ENCODE data around the gene POU2F1.

DNA sequence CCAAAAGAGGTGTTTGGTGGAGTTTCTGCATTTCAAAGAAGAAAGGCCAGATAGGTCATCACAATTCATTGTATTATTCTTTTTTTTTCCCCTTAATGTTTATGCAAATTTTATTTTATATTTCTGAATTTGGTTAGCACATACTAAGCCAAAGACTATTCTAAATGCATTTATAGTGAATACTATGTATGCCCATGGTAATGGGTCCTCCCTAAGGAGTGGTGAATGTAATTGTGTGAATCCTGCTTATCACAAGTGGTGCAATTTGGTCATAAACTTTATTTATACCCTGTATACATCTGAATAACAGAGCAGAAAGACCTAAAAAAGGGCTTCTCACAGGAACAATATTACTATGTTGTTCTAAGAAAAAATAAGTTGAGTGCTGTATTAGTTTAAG, 198.6 kb downstream of the POU2F1 start:
- no peak for TF ChIP-seq CTCF (IDR thresholded peaks at IDR 0.05)
- no peak for TF ChIP-seq POLR2A (IDR thresholded peaks at IDR 0.05)
